K562 (cell line): ENCODE measurements around the gene FARP1. TPM values are rescaled to one million over a fixed set of nuclear protein-coding genes. Genes with fewer than 3 reads are reported as not detected.

Experiments
- ATAC-seq: fragments of 200-7000 bp; cut with Tn5 transposase; 3 replicates; pipeline ENCODE4 v1.9.1; 2020; ENCODE audit warnings: moderate library complexity
- BruUV-seq: library from RNA; stranded (reverse); fragments of 400-500 nt; replicated peaks from 2 replicates; lab custom pipeline; 2021; lab: Mats Ljungman, UMichigan
- CTCF ChIA-PET: fragments of 300-600 bp; formaldehyde crosslinking; extraction: SDS; loops from one replicate; lab custom pipeline; 2021; ENCODE audit warnings: low intra/inter-chr PET ratio; lab: Yijun Ruan, JAX
- POLR2A ChIA-PET: fragments of 300-600, 350-650 bp; sonication (Branson Sonifier 250); formaldehyde crosslinking; extraction: SDS; loops from one replicate; lab custom pipeline; 2021; ENCODE audit warnings: antibody characterized with exemption, inconsistent platforms; lab: Yijun Ruan, JAX
- DNase-seq, 4 experiments: peaks; one replicate each; pipeline versions ENCODE4 v3.0.0 to v3.0.0-alpha.2; 2011 to 2018; ENCODE audit warnings: low spot score in 3 of 4, mixed read lengths in 3 of 4; ENCODE audit errors: extremely low read depth in 1 of 4
- FAIRE-seq: peaks from 2 replicates; lab custom pipeline; 2011; peaks lifted over from hg19 to GRCh38; lab: Jason Lieb, UNC
- H2AFZ ChIP-seq: 2 replicates; pipeline ENCODE4 v1.6.0; 2011; ENCODE audit warnings: low read depth, low read length, control low read depth, inconsistent platforms
- H3K27ac ChIP-seq: fragments of 200-600 bp; 3 replicates; pipeline ENCODE4 v1.8.0; 2011; ENCODE audit warnings: low read depth, mild to moderate bottlenecking, control low read depth, inconsistent platforms, low read length, moderate library complexity, mixed read lengths; ENCODE audit errors: extremely low read depth
- H3K27me3 ChIP-seq, 2 experiments: fragments of 300-600 bp in 1 of 2; 2 replicates in 1 of 2; 3 replicates in 1 of 2; pipeline versions ENCODE4 v1.6.0 to v1.8.0; 2011; ENCODE audit warnings: inconsistent platforms in 2 of 2, low read length in 2 of 2, mild to moderate bottlenecking in 1 of 2, mixed read lengths in 1 of 2, moderate library complexity in 1 of 2; ENCODE audit not compliant: control insufficient read depth in 2 of 2, insufficient read depth in 2 of 2
- H3K36me3 ChIP-seq: fragments of 300-600 bp; 3 replicates; pipeline ENCODE4 v1.8.0; 2011; ENCODE audit warnings: mild to moderate bottlenecking, low read length, inconsistent platforms; ENCODE audit not compliant: control insufficient read depth, insufficient read depth
- H3K4me1 ChIP-seq, 2 experiments: fragments of 200-600 bp in 1 of 2; replicated peaks in 1 of 2; 2 replicates in 1 of 2; 3 replicates in 1 of 2; pipeline versions ENCODE4 v1.5.1 to v1.8.0; 2011; ENCODE audit warnings: inconsistent platforms in 2 of 2, low read length in 2 of 2, mild to moderate bottlenecking in 1 of 2, mixed read lengths in 1 of 2, moderate library complexity in 1 of 2; ENCODE audit not compliant: control insufficient read depth in 2 of 2, insufficient read depth in 2 of 2
- H3K4me2 ChIP-seq: 2 replicates; pipeline ENCODE4 v1.6.1; 2011; ENCODE audit warnings: low read length, control low read depth, inconsistent platforms, mixed read lengths; ENCODE audit not compliant: insufficient read depth
- H3K4me3 ChIP-seq: fragments of 200-600 bp; sonication (generic), shearing (Covaris generic); 2 replicates; pipeline ENCODE4 v1.5.1; 2016; ENCODE audit warnings: control low read depth, inconsistent platforms
- H3K79me2 ChIP-seq: fragments of 200-600 bp; 3 replicates; pipeline ENCODE4 v1.8.0; 2011; ENCODE audit warnings: low read length, inconsistent platforms; ENCODE audit not compliant: control insufficient read depth, insufficient read depth
- H3K9ac ChIP-seq, 2 experiments: 2 replicates each; pipeline versions ENCODE4 v1.6.0 to v1.6.1; 2011; ENCODE audit warnings: low read depth in 2 of 2, low read length in 2 of 2, control low read depth in 1 of 2, inconsistent platforms in 1 of 2, mild to moderate bottlenecking in 1 of 2, mixed read lengths in 1 of 2; ENCODE audit not compliant: insufficient read depth in 1 of 2
- H3K9me1 ChIP-seq: one replicate; pipeline ENCODE4 v1.6.0; 2011; ENCODE audit warnings: inconsistent platforms, mild to moderate bottlenecking, low read length, moderate library complexity; ENCODE audit not compliant: control insufficient read depth, insufficient read depth
- H3K9me3 ChIP-seq: replicated peaks from 2 replicates; pipeline ENCODE4 v1.5.1; 2011; ENCODE audit warnings: low read depth, low read length, inconsistent platforms; ENCODE audit not compliant: control insufficient read depth, insufficient read depth
- H4K20me1 ChIP-seq: replicated peaks from 2 replicates; pipeline ENCODE4 v1.6.1; 2011; ENCODE audit warnings: low read length, inconsistent platforms, mixed read lengths; ENCODE audit not compliant: control insufficient read depth, insufficient read depth
- ARID1B ChIP-seq: fragments of 450-650 bp; IDR thresholded peaks from 2 replicates; pipeline ENCODE4 v1.6.1; 2016; ENCODE audit warnings: antibody characterized with exemption, mild to moderate bottlenecking, inconsistent platforms
- GATAD2B ChIP-seq: fragments of 450-650 bp; IDR thresholded peaks from 2 replicates; pipeline ENCODE4 v1.6.1; 2017; ENCODE audit warnings: mild to moderate bottlenecking, borderline replicate concordance
- MAZ ChIP-seq, 2 experiments: fragments of 450-650 bp in 1 of 2; sonication (generic) in 1 of 2; formaldehyde crosslinking; IDR thresholded peaks in 1 of 2; conservative IDR thresholded peaks in 1 of 2; 2 replicates each; pipeline versions ENCODE4 v1.4.0 to v1.5.0; 2020; ENCODE audit warnings: mild to moderate bottlenecking in 1 of 2, missing genetic modification reagents in 1 of 2
- ZNF699 ChIP-seq: fragments of 250-450 bp; sonication (Bioruptor Pico); IDR thresholded peaks from 2 replicates; pipeline ENCODE4 v1.8.0; 2021; ENCODE audit warnings: mild to moderate bottlenecking, moderate library complexity; ENCODE audit not compliant: insufficient replicate concordance
- ZNF780A ChIP-seq: fragments of 250-450 bp; sonication (Bioruptor Pico); IDR thresholded peaks from 2 replicates; pipeline ENCODE4 v1.5.0; 2021; ENCODE audit warnings: mild to moderate bottlenecking
- WGBS: fragments of 100-300 bp; shearing (Covaris generic); methylation state at CpG from one replicate; pipeline ENCODE4 v1.1.6; 2016; ENCODE audit warnings: low coverage, mixed read lengths; ENCODE audit not compliant: insufficient coverage; ENCODE audit errors: missing lambda C conversion rate; 5-methylcytosine and 5-hydroxymethylcytosine counted together
- in situ Hi-C: fragments of 300-500 bp; cut with MboI; formaldehyde crosslinking; loops from 4 replicates; pipeline ENCODE4 v1.15.0; 2018; ENCODE audit warnings: inconsistent platforms, mixed read lengths
- intact Hi-C: fragments of 100-400 bp; cut with micrococcal nuclease; formaldehyde crosslinking; loops from 2 replicates; pipeline ENCODE4 v1.14.2; 2022
- polyA plus RNA-seq, 8 experiments: library from polyadenylated mRNA; depleted of rRNA in 4 of 8; stranded (reverse) in 5 of 8; unstranded in 3 of 8; fragments of >200 nt; fragmentation: Nextera tagmentation in 2 of 8; fragmentation: Illumina TruSeq in 1 of 8; extraction: Ambion mirVana in 2 of 8; extraction: Trizol in 1 of 8; gene quantifications; 2 replicates each; pipeline versions ENCODE4 v1.2.1 to v1.2.3, GENCODE V29; 2011 to 2014; ENCODE audit warnings: inconsistent platforms in 1 of 8, missing spikeins in 1 of 8
- total RNA-seq, 7 experiments: library from RNA; depleted of rRNA in 6 of 7; stranded (reverse); fragments of >200 nt in 6 of 7; fragmentation: Illumina TruSeq in 2 of 7; extraction: Trizol in 2 of 7; gene quantifications; 2 replicates each; pipeline versions ENCODE4 v1.2.1 to v1.2.3, GENCODE V29; 2011 to 2021; ENCODE audit warnings: low replicate concordance in 1 of 7

Gene FARP1
- total and polyA plus RNA-seq, 9 of the 15 experiments (the other 6 are each of a cell fraction or from before 2014, with no cell fraction given): 0.03 to 0.29 (median 0.05) TPM; not detected in 3

GRCh38 chr13:98363326-98363725 lies 220.4 kb downstream of the FARP1 start (continued):
- TF ChIP-seq ZNF780A (CRISPR knock-in tag) (no peak), ARID1B (no peak)
- TF ChIP-seq, all 486 proteins: peak for 0

- no peak for ATAC-seq
- Histone ChIP-seq H3K9ac (no peak overlapping the region), H3K4me2 (no peak overlapping the region), H3K9me1 (no peaks in the 10 kb centered on the region), H3K27me3 (peaks cover 6 to 18% of the 10 kb centered on the region in 2 experiments; a peak in 4 of 5 replicates), H3K4me1 (no peaks in the 10 kb centered on the region), H3K9me3 (no peaks in the 10 kb centered on the region)
- no peak for DNase-seq
- intact Hi-C loops: no loop called here
- no TSS peak for BruUV-seq
- no peak for FAIRE-seq
- TF ChIP-seq ZNF699 (CRISPR knock-in tag) (no peak), GATAD2B (no peak), MAZ (CRISPR knock-in tag; conservative IDR thresholded peaks at IDR 0.05 in 1 of 2, IDR thresholded peaks at IDR 0.05 in 1 of 2) (no peak)
- TF ChIP-seq, all 486 proteins: peak for 0
- no peak overlapping the region for H3K4me3 ChIP-seq
- 0% methylated on average over 2 of the region's 2 CpGs for WGBS
- CTCF ChIA-PET: no interaction called here
- H3K36me3 ChIP-seq: no peaks in the 10 kb centered on the region
- H3K79me2 ChIP-seq: no peaks in the 10 kb centered on the region
- no peak overlapping the region for H3K27ac ChIP-seq
- H4K20me1 ChIP-seq: no peaks in the 10 kb centered on the region
- no peak overlapping the region for H2AFZ ChIP-seq
- POLR2A ChIA-PET: no interaction called here
- in situ Hi-C loops: no loop called here
Observed at GRCh38 chr13:98364179-98364578, 221.3 kb downstream of the FARP1 start.
